GM10266 (cell line): ENCODE data around the gene FAU.
A peak's percentile ranks its signal among the peaks of the same experiment; 100 is the strongest.

Experiments used
- DNase-seq: peaks from one replicate; pipeline ENCODE4 v3.0.0; 2012; ENCODE audit errors: extremely low spot score
- TF ChIP-seq, protein P1 (sequence below): IDR thresholded peaks from 2 replicates; pipeline ENCODE4 v1.5.1; 2012; ENCODE audit warnings: mild to moderate bottlenecking, low read depth; ENCODE audit not compliant: control insufficient read depth, insufficient read depth; ENCODE audit errors: missing control alignments

Gene FAU

DNA sequence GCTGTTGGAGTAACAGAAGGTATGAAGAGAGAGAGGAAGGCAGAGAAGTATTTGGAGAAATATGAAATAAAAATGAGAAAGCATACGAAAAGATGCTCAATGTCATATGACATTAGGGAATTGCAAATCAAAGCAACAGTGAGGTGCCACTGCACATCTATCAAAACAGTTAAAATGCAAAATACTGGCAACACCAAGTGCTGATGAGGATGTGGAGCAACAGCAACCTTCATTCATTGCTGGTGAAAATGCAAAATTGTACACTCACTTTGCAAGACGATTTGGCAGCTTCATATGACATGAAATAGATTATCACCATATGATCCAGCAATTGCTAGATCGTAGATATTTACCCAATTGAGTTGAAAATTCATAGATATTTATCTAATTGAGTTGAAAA is 38.7 kb upstream of the FAU start:
- TF ChIP-seq, protein P1, sequence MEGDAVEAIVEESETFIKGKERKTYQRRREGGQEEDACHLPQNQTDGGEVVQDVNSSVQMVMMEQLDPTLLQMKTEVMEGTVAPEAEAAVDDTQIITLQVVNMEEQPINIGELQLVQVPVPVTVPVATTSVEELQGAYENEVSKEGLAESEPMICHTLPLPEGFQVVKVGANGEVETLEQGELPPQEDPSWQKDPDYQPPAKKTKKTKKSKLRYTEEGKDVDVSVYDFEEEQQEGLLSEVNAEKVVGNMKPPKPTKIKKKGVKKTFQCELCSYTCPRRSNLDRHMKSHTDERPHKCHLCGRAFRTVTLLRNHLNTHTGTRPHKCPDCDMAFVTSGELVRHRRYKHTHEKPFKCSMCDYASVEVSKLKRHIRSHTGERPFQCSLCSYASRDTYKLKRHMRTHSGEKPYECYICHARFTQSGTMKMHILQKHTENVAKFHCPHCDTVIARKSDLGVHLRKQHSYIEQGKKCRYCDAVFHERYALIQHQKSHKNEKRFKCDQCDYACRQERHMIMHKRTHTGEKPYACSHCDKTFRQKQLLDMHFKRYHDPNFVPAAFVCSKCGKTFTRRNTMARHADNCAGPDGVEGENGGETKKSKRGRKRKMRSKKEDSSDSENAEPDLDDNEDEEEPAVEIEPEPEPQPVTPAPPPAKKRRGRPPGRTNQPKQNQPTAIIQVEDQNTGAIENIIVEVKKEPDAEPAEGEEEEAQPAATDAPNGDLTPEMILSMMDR: no peak
- DNase-seq: no peak

DNA sequence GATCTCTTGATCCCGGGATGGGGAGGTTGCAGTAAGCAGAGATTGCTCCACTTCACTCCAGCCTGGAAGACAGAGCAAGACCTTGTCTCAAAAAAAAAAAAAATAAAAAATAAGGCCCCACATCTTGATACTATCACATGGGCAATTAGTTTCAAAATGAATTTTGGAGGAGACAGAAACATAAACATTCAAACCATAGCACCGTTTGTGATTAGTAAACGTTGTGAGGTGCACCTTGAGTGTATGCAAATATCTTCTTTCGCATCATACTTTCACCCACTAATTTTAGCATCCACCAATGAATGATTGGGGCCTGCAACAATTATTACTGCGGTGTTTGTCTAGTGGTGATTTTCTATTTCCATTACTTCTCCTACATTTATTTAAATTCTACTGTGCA is 37.1 kb upstream of the FAU start:
- peak; percentile 44 for DNase-seq

DNA sequence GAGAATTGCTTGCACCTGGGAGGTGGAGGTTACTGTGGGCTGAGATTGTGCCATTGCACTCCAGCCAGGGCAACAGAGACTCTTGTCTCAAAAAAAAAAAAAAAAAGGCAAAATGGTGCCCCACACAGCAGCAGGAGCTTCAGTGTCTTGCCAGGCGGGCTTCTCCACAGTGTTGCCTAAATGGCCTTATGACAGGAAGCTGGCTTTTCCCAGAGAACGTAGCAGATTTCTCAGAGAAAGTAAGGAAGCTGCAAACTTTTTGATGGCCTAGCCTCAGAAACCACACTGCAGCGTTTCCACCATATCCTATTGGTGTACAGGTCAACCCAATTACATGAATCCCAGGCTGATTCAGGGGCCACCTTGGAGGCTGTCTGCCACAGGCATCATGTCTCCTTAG is 35.4 kb upstream of the FAU start:
- no peak for DNase-seq
- TF ChIP-seq, protein P1: no peak

More for the DNA sequence above, 37.1 kb upstream of the FAU start:
- TF ChIP-seq, protein P1: no peak

DNA sequence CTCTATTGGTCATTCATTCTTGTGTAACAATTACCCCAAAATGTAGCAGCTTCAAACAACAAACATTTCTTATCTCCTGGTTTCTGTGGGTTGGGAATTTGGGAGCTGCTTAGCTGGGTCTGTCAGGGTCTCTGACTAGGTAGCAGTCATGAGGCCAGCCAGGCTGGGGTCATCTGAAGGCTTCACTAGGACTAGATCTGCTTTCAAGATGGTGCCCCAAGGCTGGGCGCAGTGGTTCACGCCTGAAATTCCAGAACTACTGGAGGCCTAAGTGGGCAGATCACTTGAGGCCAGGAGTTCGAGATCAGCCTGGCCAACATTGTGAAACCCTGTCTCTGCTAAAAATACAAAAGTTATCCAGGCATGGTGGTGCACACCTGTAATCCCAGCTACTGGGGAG is 35.0 kb upstream of the FAU start:
- TF ChIP-seq, protein P1: no peak

DNA sequence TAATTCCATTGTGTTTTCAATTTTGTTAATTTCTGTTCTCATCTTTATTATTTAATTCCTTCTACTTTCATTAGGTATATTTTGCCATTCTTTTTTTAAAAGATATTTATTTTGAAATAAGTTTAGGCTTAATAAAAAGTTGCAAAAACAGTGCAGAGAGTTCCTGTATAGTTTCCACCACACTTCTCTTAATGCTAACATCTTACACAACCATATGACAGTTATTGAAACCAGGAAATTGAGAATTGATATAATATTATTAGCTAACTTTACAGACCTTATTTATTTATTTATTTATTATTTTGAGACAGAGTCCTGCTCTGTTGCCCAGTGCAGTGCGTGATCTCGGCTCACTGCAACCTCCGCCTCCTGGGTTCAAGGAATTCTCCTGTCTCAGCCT is 34.3 kb upstream of the FAU start:
- DNase-seq: no peak
- TF ChIP-seq, protein P1: no peak

More for the DNA sequence above, 35.0 kb upstream of the FAU start:
- no peak for DNase-seq

DNA sequence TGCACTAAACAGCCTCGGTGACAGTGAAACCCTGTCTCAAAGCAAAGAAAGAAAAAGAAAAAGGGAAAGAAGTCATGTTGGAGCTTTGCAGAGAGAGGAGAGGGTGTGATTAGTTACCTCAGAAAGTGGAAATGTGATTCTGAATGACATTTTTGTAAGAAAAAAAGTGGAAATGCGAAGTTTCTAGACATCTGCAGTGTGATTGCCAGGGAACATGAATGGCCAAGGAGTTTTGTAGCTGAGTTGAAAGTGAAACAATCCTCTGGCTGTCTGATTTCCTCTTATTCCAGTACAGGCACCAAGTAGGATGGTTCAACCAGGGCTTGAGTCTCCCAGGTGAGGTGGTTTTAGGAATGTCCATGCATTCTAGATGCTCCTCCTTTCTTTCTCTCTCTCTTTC is 30.2 kb upstream of the FAU start:
- TF ChIP-seq, protein P1: no peak
- DNase-seq: no peak

DNA sequence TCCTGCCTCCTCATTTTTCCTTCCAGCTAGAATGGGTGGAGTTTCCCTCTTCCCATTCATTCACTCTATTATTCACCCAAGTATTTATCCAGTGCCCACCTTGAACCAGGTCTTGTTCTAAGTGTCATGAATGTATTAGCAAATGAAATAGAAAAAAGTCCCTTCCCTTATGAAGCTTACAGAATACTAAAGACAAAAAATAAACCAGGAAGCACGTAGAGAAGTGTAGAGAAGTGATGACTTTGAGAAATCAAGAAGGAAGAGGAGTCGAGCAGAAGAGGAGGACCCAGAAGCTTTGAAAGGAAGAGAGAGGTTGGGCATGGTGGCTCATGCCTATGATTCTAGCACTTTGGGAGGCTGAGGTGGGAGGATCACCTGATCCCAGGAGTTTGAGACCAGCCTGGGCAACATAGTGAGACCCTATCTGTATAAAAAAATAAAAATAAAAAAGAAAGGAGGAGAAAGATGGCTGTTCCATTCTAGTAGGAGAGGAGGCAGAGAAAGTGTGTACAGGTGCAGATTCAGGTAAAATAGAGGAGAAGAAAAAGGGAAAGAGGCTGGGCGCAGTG is 29.5 kb upstream of the FAU start:
- TF ChIP-seq, protein P1: no peak
- no peak for DNase-seq
